ENCODE measurements around the gene MRGPRX2.

MRGPRX2 gene

DNA sequence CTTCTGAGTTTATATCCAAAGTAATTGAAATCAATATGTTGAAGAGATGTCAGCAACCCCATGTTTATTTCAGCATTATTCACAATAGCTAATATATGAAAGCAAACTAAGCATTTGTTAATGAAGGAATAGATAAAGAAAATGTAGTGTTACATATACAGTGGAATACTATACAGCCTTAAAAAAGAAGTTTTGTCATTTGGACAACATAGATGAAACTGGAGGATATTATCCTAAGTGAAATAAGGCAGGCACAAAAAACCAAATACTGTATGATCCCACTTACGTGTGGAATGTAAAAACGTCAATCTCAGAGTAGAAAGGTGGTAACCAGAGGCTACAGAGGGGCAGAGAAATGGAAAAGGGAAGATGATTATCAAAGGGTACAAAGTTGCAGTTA is 10.2 kb downstream of the MRGPRX2 start:
- no peak overlapping the region for H3K4me3 ChIP-seq (ENCODE audit: low read length)
- H3F3A ChIP-seq (ENCODE audit: control insufficient read depth, insufficient read depth) = no peaks in the 10 kb centered on the region
- H4K20me1 ChIP-seq (ENCODE audit: control insufficient read depth, insufficient read depth, low read depth, low read length) = no peaks in the 10 kb centered on the region
- no peaks in the 10 kb centered on the region for H3K27me3 ChIP-seq (ENCODE audit: control insufficient read depth, low read length)
- TF ChIP-seq CTCF (IDR thresholded peaks at IDR 0.05; ENCODE audit: low read depth, low read length, poor library complexity, severe bottlenecking) (no peak), EZH2phosphoT487 (IDR thresholded peaks at IDR 0.05; ENCODE audit: borderline replicate concordance, low read length) (no peak)
- H3K4me2 ChIP-seq (ENCODE audit: low read length) = no peak overlapping the region
- no peaks in the 10 kb centered on the region; the same call in 1 of the 2 replicates for H3K9me3 ChIP-seq (ENCODE audit: control insufficient read depth, insufficient read depth, low read length)
- H3K9me2 ChIP-seq (replicated peaks; ENCODE audit: control insufficient read depth, low read length) = no peaks in the 10 kb centered on the region
- no peaks in the 10 kb centered on the region for H3K79me2 ChIP-seq (ENCODE audit: control insufficient read depth, low read length)
- H3K27ac ChIP-seq (ENCODE audit: low read depth, low read length) = no peak overlapping the region
- no peaks in the 10 kb centered on the region for H3K4me1 ChIP-seq (ENCODE audit: control insufficient read depth, low read length)
- H3K36me3 ChIP-seq (ENCODE audit: control insufficient read depth, low read length) = no peaks in the 10 kb centered on the region

DNA sequence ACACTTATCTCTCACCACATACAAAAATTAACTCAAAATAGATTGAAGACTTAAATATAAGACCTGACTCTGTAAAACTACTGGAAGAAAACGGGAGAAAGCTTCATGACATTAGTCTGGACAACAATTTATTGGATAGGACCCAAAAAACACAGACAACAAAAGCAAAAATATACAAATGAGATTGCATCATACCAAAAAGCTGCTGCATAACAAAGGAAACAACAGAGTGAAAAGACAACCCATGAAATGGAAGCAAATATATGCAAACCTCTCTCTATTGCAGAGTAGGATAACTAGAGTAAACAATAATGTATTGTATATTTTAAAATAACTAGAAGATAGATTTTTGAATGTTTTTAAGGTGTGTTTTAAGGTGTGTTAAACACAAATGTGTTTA is 11.2 kb downstream of the MRGPRX2 start:
- H3K9me2 ChIP-seq (replicated peaks; ENCODE audit: control insufficient read depth, low read length) = no peaks in the 10 kb centered on the region
- H3K27me3 ChIP-seq (ENCODE audit: control insufficient read depth, low read length) = no peaks in the 10 kb centered on the region
- no peaks in the 10 kb centered on the region for H3K36me3 ChIP-seq (ENCODE audit: control insufficient read depth, low read length)
- no peaks in the 10 kb centered on the region for H4K20me1 ChIP-seq (ENCODE audit: control insufficient read depth, insufficient read depth, low read depth, low read length)
- H3K27ac ChIP-seq (ENCODE audit: low read depth, low read length) = no peak overlapping the region
- H3K79me2 ChIP-seq (ENCODE audit: control insufficient read depth, low read length) = no peaks in the 10 kb centered on the region
- no peaks in the 10 kb centered on the region for H3K4me1 ChIP-seq (ENCODE audit: control insufficient read depth, low read length)
- H3F3A ChIP-seq (ENCODE audit: control insufficient read depth, insufficient read depth) = no peaks in the 10 kb centered on the region
- no peak overlapping the region for H3K4me3 ChIP-seq (ENCODE audit: low read length)
- H3K4me2 ChIP-seq (ENCODE audit: low read length) = no peak overlapping the region
- H3K9me3 ChIP-seq (ENCODE audit: control insufficient read depth, insufficient read depth, low read length) = no peaks in the 10 kb centered on the region; the same call in 1 of the 2 replicates
- no peak for TF ChIP-seq CTCF (IDR thresholded peaks at IDR 0.05; ENCODE audit: low read depth, low read length, poor library complexity, severe bottlenecking)
- no peak for TF ChIP-seq EZH2phosphoT487 (IDR thresholded peaks at IDR 0.05; ENCODE audit: borderline replicate concordance, low read length)

DNA sequence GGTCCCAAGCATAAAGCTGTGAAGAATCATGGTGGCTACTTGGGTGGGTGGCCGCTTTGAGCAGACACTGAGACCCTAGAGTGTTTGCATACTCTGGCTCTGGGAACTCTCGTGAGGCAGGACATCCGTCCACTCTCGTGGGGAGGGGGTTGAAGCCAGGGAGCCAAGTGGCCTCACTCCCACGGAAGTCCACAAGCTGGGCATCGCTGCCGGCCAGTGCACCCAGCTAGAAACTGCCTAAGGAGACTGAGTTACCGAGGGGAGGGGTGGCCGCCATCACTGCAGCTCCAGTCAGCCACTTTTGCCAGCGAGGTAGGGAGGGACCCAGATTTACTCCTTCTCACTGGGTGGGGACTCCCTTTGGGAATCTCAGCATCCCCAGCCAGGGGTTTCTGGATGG is 20.5 kb downstream of the MRGPRX2 start:
- Histone ChIP-seq H3K36me3 (ENCODE audit: control insufficient read depth, low read length) (no peaks in the 10 kb centered on the region), H3K9me2 (replicated peaks; ENCODE audit: control insufficient read depth, low read length) (no peaks in the 10 kb centered on the region), H3K27ac (ENCODE audit: low read depth, low read length) (no peak overlapping the region), H4K20me1 (ENCODE audit: control insufficient read depth, insufficient read depth, low read depth, low read length) (no peaks in the 10 kb centered on the region), H3K9me3 (ENCODE audit: control insufficient read depth, insufficient read depth, low read length) (no peaks in the 10 kb centered on the region), H3K27me3 (ENCODE audit: control insufficient read depth, low read length) (no peaks in the 10 kb centered on the region), H3K79me2 (ENCODE audit: control insufficient read depth, low read length) (no peaks in the 10 kb centered on the region), H3K4me2 (ENCODE audit: low read length) (no peak overlapping the region), H3F3A (ENCODE audit: control insufficient read depth, insufficient read depth) (no peaks in the 10 kb centered on the region), H3K4me1 (ENCODE audit: control insufficient read depth, low read length) (no peaks in the 10 kb centered on the region), H3K4me3 (ENCODE audit: low read length) (no peak overlapping the region)
- TF ChIP-seq CTCF (IDR thresholded peaks at IDR 0.05; ENCODE audit: low read depth, low read length, poor library complexity, severe bottlenecking) (no peak), EZH2phosphoT487 (IDR thresholded peaks at IDR 0.05; ENCODE audit: borderline replicate concordance, low read length) (no peak)

GRCh38 chr11:19039409-19039808 is 21.1 kb downstream of the MRGPRX2 start:
- Histone ChIP-seq H3K27me3 (ENCODE audit: control insufficient read depth, low read length) (no peaks in the 10 kb centered on the region), H3K9me3 (ENCODE audit: control insufficient read depth, insufficient read depth, low read length) (no peaks in the 10 kb centered on the region), H3K36me3 (ENCODE audit: control insufficient read depth, low read length) (no peaks in the 10 kb centered on the region), H3F3A (ENCODE audit: control insufficient read depth, insufficient read depth) (no peaks in the 10 kb centered on the region), H3K4me2 (ENCODE audit: low read length) (no peak overlapping the region), H3K4me3 (ENCODE audit: low read length) (no peak overlapping the region), H3K27ac (ENCODE audit: low read depth, low read length) (no peak overlapping the region), H4K20me1 (ENCODE audit: control insufficient read depth, insufficient read depth, low read depth, low read length) (no peaks in the 10 kb centered on the region), H3K9me2 (replicated peaks; ENCODE audit: control insufficient read depth, low read length) (no peaks in the 10 kb centered on the region), H3K79me2 (ENCODE audit: control insufficient read depth, low read length) (no peaks in the 10 kb centered on the region), H3K4me1 (ENCODE audit: control insufficient read depth, low read length) (no peaks in the 10 kb centered on the region)
- no peak for TF ChIP-seq EZH2phosphoT487 (IDR thresholded peaks at IDR 0.05; ENCODE audit: borderline replicate concordance, low read length)
- no peak for TF ChIP-seq CTCF (IDR thresholded peaks at IDR 0.05; ENCODE audit: low read depth, low read length, poor library complexity, severe bottlenecking)
